HCT116 (cell line): ENCODE results near the gene ADK. TPM values are rescaled to one million over a fixed set of nuclear protein-coding genes. Genes with fewer than 3 reads are reported as not detected.

Source experiments
- ATAC-seq: fragments of 200-7000 bp; cut with Tn5 transposase; 2 replicates; pipeline ENCODE4 v1.9.1; 2020; ENCODE audit warnings: mild to moderate bottlenecking, moderate library complexity
- BruUV-seq: library from RNA; stranded (reverse); fragments of 400-500 nt; replicated peaks from 2 replicates; lab custom pipeline; 2021; lab: Mats Ljungman, UMichigan
- CTCF ChIA-PET: fragments of 300-600 bp; sonication (Branson Sonifier 250); formaldehyde crosslinking; loops from one replicate; lab custom pipeline; 2021; ENCODE audit warnings: antibody characterized with exemption; lab: Charles Lee
- POLR2A ChIA-PET: fragments of 300-600, 350-600 bp; sonication (Branson Sonifier 250); formaldehyde crosslinking; loops from one replicate; lab custom pipeline; 2021; ENCODE audit warnings: antibody characterized with exemption; lab: Charles Lee
- RAD21 ChIA-PET, 2 experiments: fragments of 300-600 bp; sonication (Branson Sonifier 250); formaldehyde crosslinking; loops; one replicate each; lab custom pipeline; 2023; ENCODE audit warnings: low total read pairs in 2 of 2; ENCODE audit not compliant: uncharacterized antibody in 2 of 2, unreplicated experiment in 2 of 2, low non-redundant PET in 1 of 2; lab: Charles Lee
- DNase-seq: peaks from one replicate; pipeline ENCODE4 v3.0.0-alpha.2; 2010; ENCODE audit warnings: low read depth, low spot score
- H2AFZ ChIP-seq: fragments of 200-600 bp; shearing (Covaris generic), sonication (generic); 2 replicates; pipeline ENCODE4 v1.6.1; 2017; ENCODE audit warnings: low read depth, mixed run types, mixed read lengths, antibody characterized with exemption, low read length; ENCODE audit not compliant: poor library complexity, severe bottlenecking
- H3K27ac ChIP-seq: 2 replicates; pipeline ENCODE4 v1.5.1; 2012; ENCODE audit warnings: low read depth, low read length
- H3K27me3 ChIP-seq: fragments of 200-600 bp; sonication (generic); 2 replicates; pipeline ENCODE4 v1.6.1; 2016; ENCODE audit warnings: mixed run types, low read length, mixed read lengths; ENCODE audit not compliant: insufficient read depth
- H3K36me3 ChIP-seq, 2 experiments: fragments of 200-500 bp in 1 of 2; fragments of 200-600 bp in 1 of 2; sonication (Bioruptor generic) in 1 of 2; sonication (generic) in 1 of 2; 2 replicates each; pipeline versions ENCODE4 v1.5.1 to v1.6.1; 2014 to 2016; ENCODE audit warnings: low read length in 2 of 2, inconsistent platforms in 1 of 2, mixed read lengths in 1 of 2, mixed run types in 1 of 2; ENCODE audit not compliant: insufficient read depth in 2 of 2, control insufficient read depth in 1 of 2
- H3K4me1 ChIP-seq, 2 experiments: fragments of 200-600 bp in 1 of 2; sonication (generic) in 1 of 2; 2 replicates each; pipeline versions ENCODE4 v1.5.1 to v1.6.1; 2012 to 2017; ENCODE audit warnings: low read length in 2 of 2, inconsistent platforms in 1 of 2, mild to moderate bottlenecking in 1 of 2, mixed read lengths in 1 of 2, mixed run types in 1 of 2, moderate library complexity in 1 of 2; ENCODE audit not compliant: insufficient read depth in 2 of 2, control insufficient read depth in 1 of 2
- H3K4me2 ChIP-seq: fragments of 200-600 bp; sonication (generic); 2 replicates; pipeline ENCODE4 v1.6.1; 2017; ENCODE audit warnings: mixed run types, low read length, mixed read lengths
- H3K4me3 ChIP-seq, 2 experiments: fragments of 200-600 bp in 1 of 2; sonication (generic) in 1 of 2; replicated peaks in 1 of 2; 2 replicates each; pipeline ENCODE4 v1.5.1; 2011 to 2016; ENCODE audit warnings: low read length in 2 of 2, control low read depth in 1 of 2, low read depth in 1 of 2, mild to moderate bottlenecking in 1 of 2, mixed read lengths in 1 of 2, mixed run types in 1 of 2
- H3K79me2 ChIP-seq: fragments of 200-600 bp; sonication (generic); 2 replicates; pipeline ENCODE4 v1.6.1; 2017; ENCODE audit warnings: mild to moderate bottlenecking, mixed run types, low read length, moderate library complexity, mixed read lengths; ENCODE audit not compliant: insufficient read depth
- H3K9ac ChIP-seq: fragments of 200-600 bp; sonication (generic); 2 replicates; pipeline ENCODE4 v1.6.1; 2016; ENCODE audit warnings: low read length, mixed read lengths
- H3K9me2 ChIP-seq: fragments of 200-600 bp; sonication (generic), shearing (Covaris generic); 2 replicates; pipeline ENCODE4 v1.6.1; 2017; ENCODE audit warnings: mixed run types, mild to moderate bottlenecking, moderate library complexity; ENCODE audit not compliant: insufficient read depth
- H3K9me3 ChIP-seq, 2 experiments: fragments of 200-500 bp in 1 of 2; fragments of 200-600 bp in 1 of 2; sonication (Bioruptor generic) in 1 of 2; sonication (generic) in 1 of 2; 2 replicates each; pipeline ENCODE4 v1.6.1; 2014 to 2017; ENCODE audit warnings: low read length in 2 of 2, mixed read lengths in 2 of 2, inconsistent platforms in 1 of 2, low read depth in 1 of 2, mild to moderate bottlenecking in 1 of 2, mixed run types in 1 of 2, moderate library complexity in 1 of 2; ENCODE audit not compliant: control insufficient read depth in 1 of 2, insufficient read depth in 1 of 2
- H4K20me1 ChIP-seq: fragments of 200-600 bp; sonication (generic), shearing (Covaris generic); 2 replicates; pipeline ENCODE4 v1.6.1; 2017; ENCODE audit warnings: mixed run types, mild to moderate bottlenecking, moderate library complexity; ENCODE audit not compliant: insufficient read depth
- ATF3 ChIP-seq: IDR thresholded peaks from 2 replicates; pipeline ENCODE4 v1.6.1; 2012
- CBX3 ChIP-seq: IDR thresholded peaks from 2 replicates; pipeline ENCODE4 v1.6.1; 2012; ENCODE audit warnings: low read depth
- CEBPB ChIP-seq: IDR thresholded peaks from 2 replicates; pipeline ENCODE4 v1.6.1; 2012; ENCODE audit warnings: low read depth
- ELF1 ChIP-seq: IDR thresholded peaks from 2 replicates; pipeline ENCODE4 v1.6.1; 2012; ENCODE audit warnings: low read depth, borderline replicate concordance
- EZH2 ChIP-seq: fragments of 200-600 bp; sonication (generic); IDR thresholded peaks from 2 replicates; pipeline ENCODE4 v1.6.1; 2017; ENCODE audit warnings: antibody characterized with exemption, mixed run types
- FOSL1 ChIP-seq: IDR thresholded peaks from 2 replicates; pipeline ENCODE4 v1.6.1; 2012; ENCODE audit warnings: low read depth
- JUND ChIP-seq: IDR thresholded peaks from 2 replicates; pipeline ENCODE4 v1.6.1; 2012
- POLR2A ChIP-seq: IDR thresholded peaks from 2 replicates; pipeline ENCODE4 v1.7.0; 2011; ENCODE audit warnings: borderline replicate concordance; ENCODE audit not compliant: insufficient read depth, insufficient read length; ENCODE audit errors: extremely low read depth
- POLR2AphosphoS5 ChIP-seq: IDR thresholded peaks from 2 replicates; pipeline ENCODE4 v1.6.1; 2011; ENCODE audit warnings: mild to moderate bottlenecking, low read depth, low read length, moderate library complexity
- RAD21 ChIP-seq: IDR thresholded peaks from 2 replicates; pipeline ENCODE4 v1.6.1; 2012; ENCODE audit warnings: low read depth, mild to moderate bottlenecking
- REST ChIP-seq: IDR thresholded peaks from 2 replicates; pipeline ENCODE4 v1.6.1; 2012; ENCODE audit warnings: low read depth
- SIN3A ChIP-seq: IDR thresholded peaks from 2 replicates; pipeline ENCODE4 v1.6.1; 2012; ENCODE audit warnings: low read depth
- TCF7L2 ChIP-seq: IDR thresholded peaks from 2 replicates; pipeline ENCODE4 v1.7.0; 2011; ENCODE audit warnings: borderline replicate concordance, inconsistent platforms; ENCODE audit not compliant: insufficient read depth, insufficient read length; ENCODE audit errors: extremely low read depth
- YY1 ChIP-seq: IDR thresholded peaks from 2 replicates; pipeline ENCODE4 v1.6.1; 2011; ENCODE audit warnings: low read length, low read depth, moderate library complexity, mild to moderate bottlenecking; ENCODE audit not compliant: insufficient replicate concordance; ENCODE audit errors: extremely low read depth
- ZFX ChIP-seq: fragments of 450-650 bp; IDR thresholded peaks from 2 replicates; pipeline ENCODE4 v1.6.1; 2017
- ZNF274 ChIP-seq: fragments of 200-500 bp; sonication (Bioruptor generic); IDR thresholded peaks from 2 replicates; pipeline ENCODE4 v1.6.1; 2014; ENCODE audit warnings: mild to moderate bottlenecking, low read depth, low read length, inconsistent platforms
- intact Hi-C: fragments of 100-400 bp; cut with micrococcal nuclease; formaldehyde crosslinking; loops from 2 replicates; pipeline ENCODE4 v1.10.0; 2022
- total RNA-seq: library from RNA; stranded (reverse); gene quantifications from one replicate; pipeline ENCODE4 v1.2.1, GENCODE V29; 2021; ENCODE audit not compliant: unreplicated experiment

Gene ADK
- total RNA-seq, 1 experiment from 2014 or later, result 55.0 TPM

GRCh38 chr10:74587109-74587854 is 436.3 kb downstream of the ADK start:
- no peak overlapping the region for H3K9ac ChIP-seq
- ChIA-PET POLR2A (no interaction called here), CTCF (no interaction called here), RAD21 (no interaction called here)
- no peak overlapping the region for H2AFZ ChIP-seq
- H3K4me1 ChIP-seq, result peaks cover 0 to 7% of the 10 kb centered on the region in 2 experiments; a peak in 1 of 4 replicates
- no peak overlapping the region for H3K27ac ChIP-seq
- intact Hi-C loops, result no loop called here
- H3K9me3 ChIP-seq, result no peaks in the 10 kb centered on the region
- no peaks in the 10 kb centered on the region for H3K36me3 ChIP-seq
- H3K4me3 ChIP-seq, result no peak overlapping the region
- no peaks in the 10 kb centered on the region for H3K9me2 ChIP-seq
- H3K79me2 ChIP-seq, result no peaks in the 10 kb centered on the region
- no peak for ATAC-seq
- no peak for DNase-seq
- H3K27me3 ChIP-seq, result no peaks in the 10 kb centered on the region
- H4K20me1 ChIP-seq, result no peaks in the 10 kb centered on the region
- no peak overlapping the region for H3K4me2 ChIP-seq
- no peak for TF ChIP-seq SIN3A
- TF ChIP-seq TCF7L2, result no peak
- no peak for TF ChIP-seq CBX3
- no peak for TF ChIP-seq POLR2AphosphoS5
- no peak for TF ChIP-seq ZNF274
- TF ChIP-seq ELF1, result no peak
- no peak for TF ChIP-seq JUND
- BruUV-seq, result no TSS peak

- ChIA-PET POLR2A (no interaction called here), CTCF (no interaction called here), RAD21 (no interaction called here)
- no peak for DNase-seq
- no peaks in the 10 kb centered on the region for H3K79me2 ChIP-seq
- H3K9me2 ChIP-seq, result no peaks in the 10 kb centered on the region
- no peak overlapping the region for H2AFZ ChIP-seq
- BruUV-seq, result no TSS peak
- no peak overlapping the region for H3K4me3 ChIP-seq
- intact Hi-C loops, result no loop called here
- H3K9ac ChIP-seq, result no peak overlapping the region
- H3K4me1 ChIP-seq, result peaks cover 0 to 7% of the 10 kb centered on the region in 2 experiments; a peak in 1 of 4 replicates
- ATAC-seq, result no peak
- H3K4me2 ChIP-seq, result no peak overlapping the region
- no peaks in the 10 kb centered on the region for H3K9me3 ChIP-seq
- H3K36me3 ChIP-seq, result no peaks in the 10 kb centered on the region
- no peak overlapping the region for H3K27ac ChIP-seq
- H4K20me1 ChIP-seq, result no peaks in the 10 kb centered on the region
- H3K27me3 ChIP-seq, result no peaks in the 10 kb centered on the region
- no peak for TF ChIP-seq REST
- TF ChIP-seq FOSL1, result no peak
- TF ChIP-seq POLR2A, result no peak
- no peak for TF ChIP-seq CEBPB
- TF ChIP-seq RAD21, result no peak
- no peak for TF ChIP-seq ZNF274
- TF ChIP-seq ELF1, result no peak
- no peak for TF ChIP-seq TCF7L2
- TF ChIP-seq POLR2AphosphoS5, result no peak
- no peak for TF ChIP-seq ATF3
- TF ChIP-seq EZH2, result no peak
- TF ChIP-seq CBX3, result no peak
- no peak for TF ChIP-seq YY1
- no peak for TF ChIP-seq ZFX
These were observed 438.2 kb downstream of the ADK start for GRCh38 chr10:74589226-74589673.
